GM18858 (cell line): ENCODE results near the gene LRRC15.

Experiments used
- ATAC-seq: cut with Tn5 transposase; IDR thresholded peaks from one replicate; pipeline ENCODE4 v1.9.1; 2021; ENCODE audit not compliant: unreplicated experiment

Gene LRRC15

GRCh38 chr3:194320744-194321243 is 48.7 kb downstream of the LRRC15 start:
- ATAC-seq: no peak

DNA sequence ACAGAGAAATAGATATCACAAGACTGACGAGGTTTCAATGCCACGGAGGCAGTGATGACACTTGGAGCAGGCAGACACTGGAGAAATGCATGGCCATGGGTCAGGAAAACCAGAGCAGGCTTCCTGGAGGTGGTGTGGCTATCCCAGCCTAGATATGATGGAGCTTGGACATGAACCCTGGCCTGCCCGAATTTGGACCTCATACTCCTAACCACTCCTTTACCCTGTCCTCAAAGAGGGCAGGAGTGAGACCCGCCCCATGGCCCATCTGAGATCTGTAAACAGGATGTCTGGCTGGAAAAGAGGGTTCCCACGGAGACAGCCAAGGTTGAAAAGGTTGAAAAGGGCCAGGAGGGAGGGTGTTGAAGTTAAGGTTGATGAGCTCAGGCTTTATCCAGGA is 49.4 kb downstream of the LRRC15 start:
- no peak for ATAC-seq

- ATAC-seq: no peak
Observed at GRCh38 chr3:194318511-194319161, 50.9 kb downstream of the LRRC15 start.

- ATAC-seq: no peak
Observed at GRCh38 chr3:194316918-194317317, 52.6 kb downstream of the LRRC15 start.

DNA sequence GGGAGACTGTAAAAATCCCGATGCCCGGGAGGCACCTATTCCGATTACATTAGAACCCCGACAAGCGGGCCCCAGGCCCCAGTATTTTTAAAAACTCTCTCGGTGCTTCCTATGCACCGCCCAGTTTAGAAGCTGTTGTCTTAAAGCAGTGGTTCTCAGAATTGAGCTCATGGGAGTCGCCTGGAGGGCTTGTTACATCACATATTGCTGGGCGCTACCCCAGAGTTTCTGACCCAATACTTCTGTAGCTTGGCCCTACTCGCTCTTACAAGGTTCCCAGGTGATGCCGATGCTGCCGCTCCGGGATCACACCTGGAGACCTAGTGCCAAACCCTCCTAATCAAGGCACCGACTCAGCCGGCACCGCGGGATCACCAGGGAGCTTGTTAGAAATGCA is 53.6 kb downstream of the LRRC15 start:
- peak; percentile 24 for ATAC-seq

GRCh38 chr3:194315088-194315964 is 54.2 kb downstream of the LRRC15 start:
- peak; percentile 79 for ATAC-seq

DNA sequence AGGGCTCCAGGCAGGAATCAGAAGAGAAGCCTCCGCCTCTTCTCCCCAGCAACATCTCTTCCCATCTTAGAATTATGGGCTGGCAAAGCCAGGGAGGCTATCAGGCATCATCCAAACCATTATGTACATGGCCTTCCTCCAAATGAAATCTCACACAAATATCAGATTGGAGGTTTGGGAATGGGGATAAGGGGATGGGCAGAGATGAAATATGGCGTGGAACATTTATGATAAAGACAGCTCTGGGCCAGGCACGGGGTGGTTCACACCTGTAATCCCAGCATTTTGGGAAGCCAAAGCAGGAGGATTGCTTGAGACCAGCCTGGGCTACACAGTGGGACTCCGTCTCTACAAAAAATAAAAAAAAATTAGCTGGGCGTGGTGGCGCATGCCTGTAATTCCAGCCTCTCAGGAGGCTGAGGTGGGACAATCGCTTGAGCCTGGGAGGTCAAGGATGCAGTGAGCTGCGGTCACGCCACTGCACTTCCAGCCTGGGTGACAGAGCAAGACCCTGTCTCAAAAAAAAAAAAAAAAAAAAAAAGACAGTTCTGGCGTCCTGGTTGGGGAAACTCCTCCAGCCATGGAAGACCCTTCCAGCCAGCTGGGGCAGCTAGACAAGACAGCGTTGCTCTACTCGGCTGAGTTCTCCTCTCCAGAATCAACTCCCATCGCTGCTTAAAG is 55.0 kb downstream of the LRRC15 start:
- ATAC-seq: no peak

- ATAC-seq: no peak
Observed at GRCh38 chr3:194313560-194314387, 55.8 kb downstream of the LRRC15 start.

GRCh38 chr3:194312743-194313281 is 56.7 kb downstream of the LRRC15 start:
- ATAC-seq: no peak

- ATAC-seq: no peak
Observed at GRCh38 chr3:194312186-194312742, 57.3 kb downstream of the LRRC15 start.

GRCh38 chr3:194311000-194311399 is 58.5 kb downstream of the LRRC15 start:
- no peak for ATAC-seq

- no peak for ATAC-seq
Observed at GRCh38 chr3:194310060-194310835, 59.3 kb downstream of the LRRC15 start.

- ATAC-seq: no peak
Observed at GRCh38 chr3:194308601-194309449, 60.7 kb downstream of the LRRC15 start.

GRCh38 chr3:194307849-194308248 is 61.7 kb downstream of the LRRC15 start:
- ATAC-seq: no peak

DNA sequence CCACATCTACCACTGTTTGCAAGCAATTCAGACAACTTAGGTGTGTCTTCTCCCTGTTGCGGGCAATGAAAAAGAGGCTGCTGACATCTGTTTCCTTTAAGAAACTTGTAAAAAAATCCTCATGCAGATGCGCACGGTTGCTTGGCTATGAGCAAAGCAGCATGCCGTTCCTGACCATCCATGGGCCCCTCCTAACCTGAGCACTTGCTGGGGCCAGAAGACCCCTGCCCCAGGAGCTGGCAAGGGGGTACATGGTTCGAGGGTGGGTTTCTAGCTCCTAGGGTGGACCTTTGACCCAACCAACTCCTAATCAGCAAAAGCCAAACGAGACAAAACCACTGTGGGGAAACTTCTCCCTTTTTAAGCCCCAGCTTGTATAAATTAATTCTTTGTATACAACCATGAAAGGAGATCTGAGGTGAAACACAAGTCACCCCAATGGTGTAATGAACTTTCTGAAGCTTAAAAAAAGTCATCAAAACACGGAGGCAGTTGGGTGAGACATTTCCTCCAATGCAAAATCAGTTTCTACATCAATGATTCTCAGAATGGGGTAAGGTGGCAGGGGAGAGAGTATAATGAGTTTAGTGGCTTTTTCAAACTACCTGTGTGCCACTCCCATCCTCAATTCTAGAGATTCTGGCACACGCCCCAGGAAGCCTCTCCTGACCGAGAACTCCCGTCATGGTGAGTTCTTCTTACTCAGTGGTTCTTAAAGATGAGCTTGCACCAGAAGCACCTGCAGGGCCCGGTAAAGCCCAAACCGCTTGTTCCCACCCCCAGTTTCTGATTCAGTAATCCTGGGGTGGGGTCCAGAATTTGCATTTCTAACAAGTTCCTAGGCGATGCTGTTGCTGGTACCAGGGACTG is 62.5 kb downstream of the LRRC15 start:
- peak; percentile 35 for ATAC-seq

- ATAC-seq: peak; percentile 32
Observed at GRCh38 chr3:194306109-194306686, 63.3 kb downstream of the LRRC15 start.
